Thyroid gland (tissue), 4 donors: ENCODE measurements around the gene SLC2A4.

Source experiments
- POLR2A ChIP-seq, 2 donors: fragments of 450-650 bp; IDR thresholded peaks; one replicate each; pipeline ENCODE4 v1.6.1; 2017; ENCODE audit warnings: antibody characterized with exemption in 2 of 2, mild to moderate bottlenecking in 2 of 2, moderate library complexity in 1 of 2
- TF ChIP-seq, protein P1 (sequence below), 6 experiments: fragments of 200-600 bp in 3 of 6; fragments of 450-650 bp in 3 of 6; sonication (generic) in 3 of 6; IDR thresholded peaks; one replicate each; pipeline ENCODE4 v1.5.1; 2016 to 2019; ENCODE audit warnings: antibody characterized with exemption in 6 of 6, mild to moderate bottlenecking in 2 of 6, inconsistent platforms in 1 of 6, moderate library complexity in 1 of 6

DNA sequence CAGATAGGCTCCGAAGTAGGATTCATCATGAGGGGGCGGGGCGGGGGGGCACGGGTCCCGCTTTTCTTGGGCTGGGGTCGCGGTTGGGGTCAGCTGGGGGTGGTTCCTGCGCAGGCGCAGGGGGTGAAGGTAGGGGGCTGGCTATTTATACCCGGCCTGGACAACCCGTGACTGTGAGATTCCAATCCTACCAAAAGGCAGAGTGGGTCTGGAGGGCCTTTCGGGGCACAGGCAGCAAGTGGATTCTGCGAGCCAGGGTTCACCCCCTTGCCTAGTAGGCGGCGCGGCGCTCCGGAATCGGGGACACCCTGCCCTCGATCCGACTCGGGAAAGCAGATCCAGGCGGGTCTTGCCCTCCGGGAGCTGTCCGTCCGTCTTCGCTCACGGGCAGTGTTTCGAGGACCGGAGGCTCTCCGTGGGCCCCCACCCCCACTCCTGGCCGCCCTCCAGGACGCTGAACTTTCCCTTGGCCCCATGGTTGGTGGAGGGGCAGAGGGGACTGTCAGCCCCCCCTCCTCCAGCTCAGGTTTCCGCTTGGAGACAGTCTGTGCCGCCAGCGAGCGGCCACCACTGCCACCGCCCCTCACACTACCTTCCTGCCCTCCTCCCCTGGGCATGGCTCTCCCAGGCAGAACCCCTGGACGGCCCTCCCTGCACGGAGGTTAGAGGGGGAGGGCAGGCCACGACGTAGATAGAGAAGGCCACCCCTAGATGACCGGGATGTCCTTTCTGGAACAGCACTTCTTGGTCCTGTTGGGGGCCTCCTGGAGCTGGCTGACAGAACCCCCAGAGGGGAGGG lies 634 bp downstream of the SLC2A4 start:
- TF ChIP-seq, protein P1, sequence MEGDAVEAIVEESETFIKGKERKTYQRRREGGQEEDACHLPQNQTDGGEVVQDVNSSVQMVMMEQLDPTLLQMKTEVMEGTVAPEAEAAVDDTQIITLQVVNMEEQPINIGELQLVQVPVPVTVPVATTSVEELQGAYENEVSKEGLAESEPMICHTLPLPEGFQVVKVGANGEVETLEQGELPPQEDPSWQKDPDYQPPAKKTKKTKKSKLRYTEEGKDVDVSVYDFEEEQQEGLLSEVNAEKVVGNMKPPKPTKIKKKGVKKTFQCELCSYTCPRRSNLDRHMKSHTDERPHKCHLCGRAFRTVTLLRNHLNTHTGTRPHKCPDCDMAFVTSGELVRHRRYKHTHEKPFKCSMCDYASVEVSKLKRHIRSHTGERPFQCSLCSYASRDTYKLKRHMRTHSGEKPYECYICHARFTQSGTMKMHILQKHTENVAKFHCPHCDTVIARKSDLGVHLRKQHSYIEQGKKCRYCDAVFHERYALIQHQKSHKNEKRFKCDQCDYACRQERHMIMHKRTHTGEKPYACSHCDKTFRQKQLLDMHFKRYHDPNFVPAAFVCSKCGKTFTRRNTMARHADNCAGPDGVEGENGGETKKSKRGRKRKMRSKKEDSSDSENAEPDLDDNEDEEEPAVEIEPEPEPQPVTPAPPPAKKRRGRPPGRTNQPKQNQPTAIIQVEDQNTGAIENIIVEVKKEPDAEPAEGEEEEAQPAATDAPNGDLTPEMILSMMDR (IDR thresholded peaks at IDR 0.05) = no peak
- no peak for TF ChIP-seq POLR2A (IDR thresholded peaks at IDR 0.05)
